BJ (cell line): ENCODE results near the gene RFX5. TPM values are rescaled to one million over a fixed set of nuclear protein-coding genes. Genes with fewer than 3 reads are reported as not detected.

Source experiments
- CTCF ChIA-PET: fragments of 350-600 bp; formaldehyde crosslinking; extraction: SDS; loops from one replicate; lab custom pipeline; 2021; ENCODE audit warnings: antibody characterized with exemption, inconsistent platforms; lab: Yijun Ruan, JAX
- POLR2A ChIA-PET: fragments of 300-600 bp; sonication (Branson Sonifier 250); formaldehyde crosslinking; extraction: SDS; loops from one replicate; lab custom pipeline; 2021; ENCODE audit warnings: antibody characterized with exemption; lab: Charles Lee
- DNase-seq: peaks from one replicate; pipeline ENCODE4 v3.0.0-alpha.2; 2011; ENCODE audit warnings: low read depth
- H3K27me3 ChIP-seq: 2 replicates; pipeline ENCODE4 v1.6.0; 2011; ENCODE audit warnings: low read length; ENCODE audit not compliant: control insufficient read depth, insufficient read depth
- H3K36me3 ChIP-seq: 2 replicates; pipeline ENCODE4 v1.5.1; 2011; ENCODE audit warnings: low read length; ENCODE audit not compliant: control insufficient read depth, insufficient read depth
- H3K4me3 ChIP-seq: 2 replicates; pipeline ENCODE4 v1.5.1; 2011; ENCODE audit warnings: low read depth, mild to moderate bottlenecking, control low read depth, low read length
- CTCF ChIP-seq: IDR thresholded peaks from 2 replicates; pipeline ENCODE4 v1.5.1; 2011; ENCODE audit warnings: low read depth, mild to moderate bottlenecking, control low read depth, inconsistent platforms, low read length, moderate library complexity; ENCODE audit not compliant: insufficient read depth
- polyA plus RNA-seq: library from polyadenylated mRNA; depleted of rRNA; stranded (reverse); fragments of >200 nt; gene quantifications from 2 replicates; pipeline ENCODE4 v1.2.3, GENCODE V29; 2011

The RFX5 gene
- polyA plus RNA-seq, 1 experiment: 29.9 TPM

- ChIA-PET POLR2A (interaction anchor here (0.7 kb wide), 1 partner anchor 14 kb away, joined by 3 read pairs; the partner anchor contains the start of gene PI4KB), CTCF (interaction anchor here (0.8 to 5.9 kb wide), 6 partner anchors 11 to 125 kb away, joined by 3 to 44 read pairs (median 5); no protein-coding TSS in a partner anchor)
- TF ChIP-seq CTCF: no peak
- peaks cover 10% of the 10 kb centered on the region for H3K36me3 ChIP-seq
- no peaks in the 10 kb centered on the region for H3K27me3 ChIP-seq
- DNase-seq: no peak
- H3K4me3 ChIP-seq: no peak overlapping the region
Measured at GRCh38 chr1:151313501-151313900, 33.6 kb downstream of the RFX5 start.

- DNase-seq: no peak
- peaks cover 14% of the 10 kb centered on the region for H3K36me3 ChIP-seq
- CTCF ChIA-PET: interaction anchor here (0.6 to 5.9 kb wide), 5 partner anchors 12 to 422 kb away, joined by 3 to 44 read pairs (median 6); no protein-coding TSS in a partner anchor
Measured at GRCh38 chr1:151312826-151313225, 34.2 kb downstream of the RFX5 start.

GRCh38 chr1:151312411-151312810 is 34.6 kb downstream of the RFX5 start:
- H3K36me3 ChIP-seq: peaks cover 18% of the 10 kb centered on the region

More at GRCh38 chr1:151312826-151313225, 34.2 kb downstream of the RFX5 start:
- Histone ChIP-seq H3K4me3 (no peak overlapping the region), H3K27me3 (no peaks in the 10 kb centered on the region)
- POLR2A ChIA-PET: no interaction called here
- TF ChIP-seq CTCF: no peak

GRCh38 chr1:151311589-151312331 is 35.3 kb downstream of the RFX5 start:
- Histone ChIP-seq H3K36me3 (peaks cover 22% of the 10 kb centered on the region), H3K4me3 (no peak overlapping the region), H3K27me3 (no peaks in the 10 kb centered on the region)
- peak; percentile 97 for DNase-seq
- no peak for TF ChIP-seq CTCF
- ChIA-PET CTCF (interaction anchor here (0.7 to 5.9 kb wide), 6 partner anchors 11 to 423 kb away, joined by 3 to 44 read pairs (median 5); no protein-coding TSS in a partner anchor), POLR2A (interaction anchor here (1.2 kb wide), 1 partner anchor 16 kb away, joined by 5 read pairs; the partner anchor contains the start of gene PI4KB)

More at GRCh38 chr1:151312411-151312810, 34.6 kb downstream of the RFX5 start:
- no peak for TF ChIP-seq CTCF
- DNase-seq: no peak
- Histone ChIP-seq H3K4me3 (no peak overlapping the region), H3K27me3 (no peaks in the 10 kb centered on the region)
- ChIA-PET CTCF (interaction anchor here (0.6 to 5.9 kb wide), 5 partner anchors 11 to 422 kb away, joined by 3 to 44 read pairs (median 6); no protein-coding TSS in a partner anchor), POLR2A (no interaction called here)

- POLR2A ChIA-PET: interaction anchor here (0.5 to 1.2 kb wide), 2 partner anchors 16 to 232 kb away, joined by 5 to 6 read pairs; partner anchors contain the start of gene PI4KB
- no peak for TF ChIP-seq CTCF
- DNase-seq: no peak
- CTCF ChIA-PET: interaction anchor here (0.8 to 5.9 kb wide), 6 partner anchors 10 to 424 kb away, joined by 3 to 44 read pairs (median 6); no protein-coding TSS in a partner anchor
- Histone ChIP-seq H3K4me3 (no peak overlapping the region), H3K36me3 (peaks cover 23% of the 10 kb centered on the region), H3K27me3 (no peaks in the 10 kb centered on the region)
Measured at GRCh38 chr1:151311011-151311410, 36.0 kb downstream of the RFX5 start.
